Measurements from ENCODE around the gene SLA2.
A peak's percentile ranks its signal among the peaks of the same experiment; 100 is the strongest.
"Not testable (repeated sequence)": the region's sequence is repeated elsewhere in the genome, so short reads cannot be mapped to it uniquely, and the experiment has no call there.

The SLA2 gene

GRCh38 chr20:36645353-36645752 lies 643 bp downstream of the SLA2 start:
- DNase-seq (ENCODE audit: low read depth in 4 of 4, low spot score in 1 of 4) = no peak

GRCh38 chr20:36644706-36645095 lies 1.3 kb downstream of the SLA2 start:
- peak in 3 of 4 experiments; percentile 25 to 42 (median 36) for DNase-seq (ENCODE audit: low read depth in 4 of 4, low spot score in 1 of 4)

- peak in 3 of 4 experiments; percentile 20 to 55 (median 37) for DNase-seq (ENCODE audit: low read depth in 4 of 4, low spot score in 1 of 4)
Measured at GRCh38 chr20:36644032-36644705, 1.8 kb downstream of the SLA2 start.

- no peak for DNase-seq (ENCODE audit: low read depth in 4 of 4, low spot score in 1 of 4)
Measured at GRCh38 chr20:36642136-36642535, 3.9 kb downstream of the SLA2 start.

- no peak for DNase-seq (ENCODE audit: low read depth in 4 of 4, low spot score in 1 of 4)
Measured at GRCh38 chr20:36641506-36641843, 4.5 kb downstream of the SLA2 start.

- DNase-seq (ENCODE audit: low read depth in 4 of 4, low spot score in 1 of 4) = not testable (repeated sequence)
Measured at GRCh38 chr20:36638876-36639400, 7.1 kb downstream of the SLA2 start.

GRCh38 chr20:36634342-36634741 lies 11.7 kb downstream of the SLA2 start:
- DNase-seq (ENCODE audit: low read depth in 4 of 4, low spot score in 1 of 4) = no peak

- DNase-seq (ENCODE audit: low read depth in 4 of 4, low spot score in 1 of 4) = no peak
Measured at GRCh38 chr20:36633285-36633772, 12.7 kb downstream of the SLA2 start.

GRCh38 chr20:36632487-36633284 lies 13.3 kb downstream of the SLA2 start:
- DNase-seq (ENCODE audit: low read depth in 4 of 4, low spot score in 1 of 4) = no peak

GRCh38 chr20:36632147-36632486 lies 13.9 kb downstream of the SLA2 start:
- DNase-seq (ENCODE audit: low read depth in 4 of 4, low spot score in 1 of 4) = no peak

GRCh38 chr20:36631646-36632045 lies 14.3 kb downstream of the SLA2 start:
- DNase-seq (ENCODE audit: low read depth in 4 of 4, low spot score in 1 of 4) = no peak

GRCh38 chr20:36629719-36630681 lies 16.0 kb downstream of the SLA2 start:
- no peak for DNase-seq (ENCODE audit: low read depth in 4 of 4, low spot score in 1 of 4)

- no peak for DNase-seq (ENCODE audit: low read depth in 4 of 4, low spot score in 1 of 4)
Measured at GRCh38 chr20:36628076-36628475, 17.9 kb downstream of the SLA2 start.

- no peak for DNase-seq (ENCODE audit: low read depth in 4 of 4, low spot score in 1 of 4)
Measured at GRCh38 chr20:36624944-36625324, 21.1 kb downstream of the SLA2 start.

GRCh38 chr20:36624068-36624943 lies 21.7 kb downstream of the SLA2 start:
- no peak for DNase-seq (ENCODE audit: low read depth in 4 of 4, low spot score in 1 of 4)

GRCh38 chr20:36623444-36623843 lies 22.6 kb downstream of the SLA2 start:
- DNase-seq (ENCODE audit: low read depth in 4 of 4, low spot score in 1 of 4) = no peak

GRCh38 chr20:36620917-36621316 lies 25.1 kb downstream of the SLA2 start:
- DNase-seq (ENCODE audit: low read depth in 4 of 4, low spot score in 1 of 4) = no peak

GRCh38 chr20:36614781-36615557 lies 31.0 kb downstream of the SLA2 start:
- DNase-seq (ENCODE audit: low read depth in 4 of 4, low spot score in 1 of 4) = no peak

- no peak for DNase-seq (ENCODE audit: low read depth in 4 of 4, low spot score in 1 of 4)
Measured at GRCh38 chr20:36613974-36614373, 32.0 kb downstream of the SLA2 start.

GRCh38 chr20:36611625-36612024 lies 34.4 kb downstream of the SLA2 start:
- no peak for DNase-seq (ENCODE audit: low read depth in 4 of 4, low spot score in 1 of 4)
